GM12892 (cell line): Measurements from ENCODE around the gene PPP1R3G.

Source experiments
- DNase-seq: peaks from one replicate; pipeline ENCODE4 v3.0.0; 2011; ENCODE audit not compliant: insufficient read length
- FAIRE-seq: peaks from 2 replicates; lab custom pipeline; 2011; peaks lifted over from hg19 to GRCh38; lab: Jason Lieb, UNC
- POLR2A ChIP-seq: IDR thresholded peaks from 2 replicates; pipeline ENCODE4 v1.6.1; 2011; ENCODE audit warnings: low read depth, low read length, control low read depth
- POLR2AphosphoS5 ChIP-seq: IDR thresholded peaks from 2 replicates; pipeline ENCODE4 v1.6.1; 2011; ENCODE audit warnings: low read depth, low read length, control low read depth
- TAF1 ChIP-seq: IDR thresholded peaks from 2 replicates; pipeline ENCODE4 v1.6.1; 2011; ENCODE audit warnings: low read depth, mild to moderate bottlenecking, control low read depth, low read length, borderline replicate concordance

The PPP1R3G gene

GRCh38 chr6:5100806-5101205, 15.7 kb downstream of the PPP1R3G start:
- no peak for DNase-seq
- FAIRE-seq: no peak
- TF ChIP-seq TAF1: no peak
- no peak for TF ChIP-seq POLR2A
- no peak for TF ChIP-seq POLR2AphosphoS5

DNA sequence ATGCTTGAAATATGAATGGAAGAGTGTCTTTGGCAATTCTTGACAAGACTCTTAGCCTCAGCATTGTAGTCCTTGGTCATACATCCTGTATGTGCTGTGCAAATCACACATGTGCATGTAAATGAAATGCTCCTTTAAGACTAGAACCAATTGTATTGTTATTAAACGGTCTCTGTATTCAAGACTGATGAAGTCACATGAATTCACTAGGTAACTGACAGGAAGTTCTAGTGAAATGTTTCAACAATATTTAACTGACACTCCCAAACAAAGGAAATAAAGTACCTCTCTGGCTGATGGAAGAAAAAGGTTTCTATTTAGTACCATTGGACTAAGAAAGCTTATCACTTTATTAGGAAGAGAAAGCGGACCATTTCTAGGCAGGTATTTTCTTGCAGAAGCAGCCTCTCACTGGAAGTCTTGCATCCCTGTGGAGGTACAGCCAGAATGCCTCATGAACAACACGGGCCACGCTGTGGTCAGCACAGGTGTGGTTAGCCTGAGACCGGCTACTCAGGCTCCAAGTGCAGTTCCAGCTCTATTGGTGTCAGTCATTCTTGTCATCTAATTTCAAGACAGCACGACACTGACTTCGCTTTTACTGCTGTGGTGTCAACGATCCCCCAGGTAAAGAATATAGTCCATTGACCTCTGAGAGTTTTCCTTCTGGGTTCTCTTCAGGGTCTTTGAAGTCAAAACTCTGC, 17.3 kb downstream of the PPP1R3G start:
- DNase-seq (no peak), FAIRE-seq (no peak)
- no peak for TF ChIP-seq POLR2A
- TF ChIP-seq POLR2AphosphoS5: no peak
- no peak for TF ChIP-seq TAF1

DNA sequence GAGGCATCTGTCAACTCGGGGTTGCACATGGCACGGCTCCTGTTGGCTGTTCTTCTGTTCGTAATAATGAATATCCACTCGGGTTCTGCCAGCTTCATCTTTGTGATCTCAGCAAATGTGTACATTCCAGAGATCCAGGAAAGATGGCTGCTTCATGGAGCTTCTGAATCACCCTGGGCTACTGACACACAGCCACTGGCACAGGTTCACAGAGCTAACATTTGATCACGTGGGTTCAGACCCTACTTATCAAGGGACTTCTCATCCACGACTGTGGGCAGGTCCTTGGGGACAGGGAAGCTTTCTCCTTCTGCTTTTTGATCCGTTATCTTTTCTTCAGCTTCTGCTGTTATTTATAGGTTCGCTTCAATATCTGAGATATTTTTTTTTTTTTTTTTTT, 18.1 kb downstream of the PPP1R3G start:
- FAIRE-seq: no peak
- no peak for DNase-seq
- no peak for TF ChIP-seq POLR2A
- no peak for TF ChIP-seq TAF1
- no peak for TF ChIP-seq POLR2AphosphoS5

- FAIRE-seq: no peak
- DNase-seq: no peak
- TF ChIP-seq POLR2A: no peak
- TF ChIP-seq TAF1: no peak
- TF ChIP-seq POLR2AphosphoS5: no peak
These were observed 19.5 kb downstream of the PPP1R3G start for GRCh38 chr6:5104667-5105066.

DNA sequence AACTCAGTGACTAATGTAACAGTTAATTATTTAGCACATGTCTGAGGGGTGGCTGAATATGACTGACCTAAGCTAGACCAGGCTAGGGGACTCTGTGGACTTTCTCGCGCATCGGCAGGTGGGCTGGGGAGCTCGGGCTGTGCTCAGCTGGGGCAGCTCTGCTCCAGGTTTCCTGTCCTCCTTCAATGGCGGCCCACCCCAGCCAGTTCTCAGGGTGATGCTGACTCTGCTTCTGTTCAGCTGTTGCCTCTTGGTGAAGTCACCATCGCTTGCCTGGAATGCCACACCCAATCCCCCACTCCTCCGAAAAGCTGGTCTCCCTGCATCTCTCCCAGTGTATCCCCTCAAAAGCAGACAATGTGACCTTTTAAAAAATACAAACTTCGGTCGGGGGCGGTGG, 20.0 kb downstream of the PPP1R3G start:
- DNase-seq: no peak
- FAIRE-seq: no peak
- TF ChIP-seq TAF1 (no peak), POLR2AphosphoS5 (no peak), POLR2A (no peak)

GRCh38 chr6:5107341-5107740, 22.2 kb downstream of the PPP1R3G start:
- no peak for TF ChIP-seq POLR2AphosphoS5
- TF ChIP-seq TAF1: no peak
- no peak for TF ChIP-seq POLR2A
- FAIRE-seq (no peak), DNase-seq (no peak)

DNA sequence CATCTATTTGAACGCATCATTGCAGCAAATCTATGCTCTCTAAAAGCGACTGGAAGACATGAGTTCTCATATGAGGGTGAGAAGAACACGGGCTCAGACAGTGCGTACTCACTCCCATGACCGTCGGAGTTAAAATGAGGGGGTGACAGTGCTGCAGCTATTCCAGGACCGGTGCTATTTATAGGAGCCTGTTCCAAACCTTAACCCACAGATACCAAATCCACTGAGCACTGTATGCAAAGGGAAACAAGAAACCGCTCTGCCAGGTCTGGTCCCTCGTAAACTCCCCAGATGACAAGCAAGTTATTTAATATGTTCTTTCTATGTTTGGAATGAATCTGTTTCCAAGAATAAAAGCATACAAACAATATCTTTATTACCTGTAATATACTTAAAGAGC, 22.9 kb downstream of the PPP1R3G start:
- DNase-seq (no peak), FAIRE-seq (no peak)
- TF ChIP-seq TAF1 (no peak), POLR2AphosphoS5 (no peak), POLR2A (no peak)

DNA sequence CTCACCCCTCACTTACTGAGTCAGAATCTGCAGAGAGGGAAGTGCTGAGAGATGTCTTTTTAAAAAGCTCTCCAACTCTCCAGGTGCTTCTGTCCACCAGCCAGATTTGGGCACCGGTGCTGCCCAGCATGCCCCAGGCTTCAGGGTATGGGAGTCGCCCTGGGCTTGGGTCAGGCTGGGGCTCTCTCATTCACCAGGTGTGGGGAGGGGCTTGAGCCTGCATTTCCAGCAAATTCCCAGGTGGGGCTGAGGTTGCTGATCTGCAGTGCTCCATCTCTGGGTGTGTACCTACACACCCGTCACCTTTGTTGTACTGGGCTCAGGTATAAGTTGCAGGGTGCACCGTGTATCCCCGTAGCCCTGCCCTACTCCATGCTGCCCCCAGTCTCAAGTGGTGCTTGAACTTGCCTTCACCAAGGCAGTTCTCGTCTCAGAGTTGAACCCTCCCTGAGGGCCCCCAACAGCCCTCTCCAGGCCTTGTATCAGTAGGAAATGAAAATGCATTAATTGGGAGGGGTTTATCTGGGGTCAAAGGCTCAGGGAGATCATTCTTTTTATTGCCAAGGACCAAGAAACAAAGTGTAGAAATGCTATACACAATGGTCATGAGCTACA, 23.5 kb downstream of the PPP1R3G start:
- DNase-seq: no peak
- FAIRE-seq: no peak
- no peak for TF ChIP-seq POLR2AphosphoS5

DNA sequence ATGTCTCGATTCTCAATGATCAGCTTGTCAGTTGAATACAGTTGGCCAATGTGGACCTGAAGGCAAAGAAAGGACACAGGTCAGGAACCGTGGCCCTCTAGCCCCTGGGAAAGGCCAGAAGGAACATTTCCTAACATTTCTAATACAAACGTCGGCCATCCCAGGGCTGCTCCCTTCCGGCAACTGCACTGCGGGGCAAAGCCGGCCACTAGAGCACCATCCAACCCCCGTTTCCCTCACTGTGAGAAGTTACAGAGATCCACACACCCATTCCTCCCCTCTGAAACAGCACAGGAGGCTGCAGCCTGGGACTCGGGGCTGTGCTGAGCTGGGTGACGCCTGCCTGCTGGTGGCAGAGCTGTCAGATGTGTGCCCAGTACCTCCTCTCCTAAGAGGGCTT, 24.3 kb downstream of the PPP1R3G start:
- FAIRE-seq (no peak), DNase-seq (no peak)
- TF ChIP-seq POLR2A (no peak), TAF1 (no peak)

- DNase-seq: no peak
- TF ChIP-seq POLR2A: no peak
- no peak for TF ChIP-seq TAF1
- TF ChIP-seq POLR2AphosphoS5: no peak
- no peak for FAIRE-seq
These were observed 25.1 kb downstream of the PPP1R3G start for GRCh38 chr6:5110246-5110645.

GRCh38 chr6:5111626-5112025, 26.5 kb downstream of the PPP1R3G start:
- TF ChIP-seq POLR2AphosphoS5 (no peak), POLR2A (no peak), TAF1 (no peak)
- DNase-seq (no peak), FAIRE-seq (no peak)

- no peak for TF ChIP-seq POLR2A
- TF ChIP-seq TAF1: no peak
- TF ChIP-seq POLR2AphosphoS5: no peak
These were observed 27.1 kb downstream of the PPP1R3G start for GRCh38 chr6:5112066-5112799.

More at GRCh38 chr6:5112066-5112799, 27.1 kb downstream of the PPP1R3G start:
- DNase-seq (no peak), FAIRE-seq (no peak)
